HepG2 (cell line): Measurements from ENCODE around the gene PKP3. TPM values are rescaled to one million over a fixed set of nuclear protein-coding genes. Genes with fewer than 3 reads are reported as not detected.

Experiments used
- ATAC-seq: fragments of 200-7000 bp; cut with Tn5 transposase; 3 replicates; pipeline ENCODE4 v1.9.1; 2020; ENCODE audit warnings: mild to moderate bottlenecking, moderate library complexity
- BruUV-seq: library from RNA; stranded (reverse); fragments of 400-500 nt; replicated peaks from 2 replicates; lab custom pipeline; 2021; lab: Mats Ljungman, UMichigan
- CTCF ChIA-PET: fragments of 300-600 bp; formaldehyde crosslinking; extraction: SDS; loops from one replicate; lab custom pipeline; 2021; ENCODE audit warnings: low total read pairs, inconsistent platforms, low intra/inter-chr PET ratio; lab: Yijun Ruan, JAX
- POLR2A ChIA-PET: fragments of 350-600 bp; sonication (Branson Sonifier 250); formaldehyde crosslinking; loops from one replicate; lab custom pipeline; 2020; ENCODE audit warnings: antibody characterized with exemption, inconsistent platforms; lab: Yijun Ruan, JAX
- DNase-seq: peaks from one replicate; pipeline ENCODE4 v3.0.0-alpha.2; 2015; ENCODE audit warnings: low spot score
- FAIRE-seq: peaks from 3 replicates; lab custom pipeline; 2011; peaks lifted over from hg19 to GRCh38; lab: Jason Lieb, UNC
- H2AFZ ChIP-seq: one replicate; pipeline ENCODE4 v1.6.1; 2011; ENCODE audit warnings: low read length, inconsistent platforms
- H3K27ac ChIP-seq: fragments of 300-600 bp; 3 replicates; pipeline ENCODE4 v1.8.0; 2011; ENCODE audit warnings: mixed run types, mild to moderate bottlenecking, mixed read lengths, low read length, inconsistent platforms; ENCODE audit not compliant: insufficient read depth; ENCODE audit errors: extremely low read length
- H3K27me3 ChIP-seq, 2 experiments: fragments of 200-600 bp in 1 of 2; 2 replicates in 1 of 2; 3 replicates in 1 of 2; pipeline versions ENCODE4 v1.6.0 to v1.8.0; 2011; ENCODE audit warnings: low read length in 2 of 2, mild to moderate bottlenecking in 2 of 2, moderate library complexity in 2 of 2, inconsistent platforms in 1 of 2; ENCODE audit not compliant: insufficient read depth in 2 of 2, control insufficient read depth in 1 of 2
- H3K36me3 ChIP-seq, 2 experiments: fragments of 200-600 bp in 1 of 2; replicated peaks in 1 of 2; 2 replicates in 1 of 2; 3 replicates in 1 of 2; pipeline versions ENCODE4 v1.5.1 to v1.8.0; 2011; ENCODE audit warnings: low read length in 2 of 2, inconsistent platforms in 1 of 2; ENCODE audit not compliant: insufficient read depth in 2 of 2, control insufficient read depth in 1 of 2
- H3K4me1 ChIP-seq: 2 replicates; pipeline ENCODE4 v1.5.1; 2012; ENCODE audit warnings: low read length, inconsistent platforms; ENCODE audit not compliant: insufficient read depth
- H3K4me2 ChIP-seq: 2 replicates; pipeline ENCODE4 v1.6.0; 2011; ENCODE audit warnings: low read depth, low read length, inconsistent platforms
- H3K4me3 ChIP-seq, 3 experiments: fragments of 200-600 bp in 1 of 3; sonication (generic), shearing (Covaris generic) in 1 of 3; replicated peaks in 1 of 3; 2 replicates each; pipeline ENCODE4 v1.5.1; 2011 to 2016; ENCODE audit warnings: low read length in 3 of 3, inconsistent platforms in 2 of 3, low read depth in 2 of 3, mild to moderate bottlenecking in 2 of 3, control low read depth in 1 of 3, mixed read lengths in 1 of 3; ENCODE audit not compliant: insufficient read depth in 1 of 3
- H3K79me2 ChIP-seq: one replicate; pipeline ENCODE4 v1.6.1; 2011; ENCODE audit warnings: low read length, inconsistent platforms; ENCODE audit not compliant: insufficient read depth
- H3K9ac ChIP-seq: 2 replicates; pipeline ENCODE4 v1.6.0; 2011; ENCODE audit warnings: mild to moderate bottlenecking, low read depth, low read length, inconsistent platforms; ENCODE audit not compliant: insufficient read depth
- H3K9me3 ChIP-seq: 2 replicates; pipeline ENCODE4 v1.5.1; 2012; ENCODE audit warnings: mild to moderate bottlenecking, low read length
- H4K20me1 ChIP-seq: 2 replicates; pipeline ENCODE4 v1.6.0; 2011; ENCODE audit warnings: inconsistent platforms, mild to moderate bottlenecking, low read length, moderate library complexity; ENCODE audit not compliant: insufficient read depth
- KAT2B ChIP-seq: fragments of 150-350 bp; IDR thresholded peaks from 2 replicates; pipeline ENCODE4 v1.6.1; 2014; ENCODE audit warnings: low read depth, low read length, borderline replicate concordance
- NR2F1 ChIP-seq, 2 experiments: fragments of 450-650 bp in 1 of 2; formaldehyde crosslinking in 1 of 2; IDR thresholded peaks; 2 replicates each; pipeline versions ENCODE4 v1.5.0 to v1.6.1; 2016 to 2020; ENCODE audit warnings: mild to moderate bottlenecking in 1 of 2, missing compliant biosample characterization in 1 of 2, missing genetic modification reagents in 1 of 2, moderate library complexity in 1 of 2
- TSC22D2 ChIP-seq: sonication (generic); formaldehyde crosslinking; IDR thresholded peaks from 2 replicates; pipeline ENCODE4 v1.5.1; 2020; ENCODE audit warnings: missing genetic modification reagents, mild to moderate bottlenecking, borderline replicate concordance
- ZFP36L2 ChIP-seq: sonication (generic); formaldehyde crosslinking; IDR thresholded peaks from 2 replicates; pipeline ENCODE4 v1.4.0; 2020; ENCODE audit warnings: missing genetic modification reagents
- WGBS: methylation state at CpG from one replicate; pipeline ENCODE4 v1.1.6; 2017; ENCODE audit warnings: low lambda C conversion rate; 5-methylcytosine and 5-hydroxymethylcytosine counted together
- in situ Hi-C: cut with HindIII; loops from 2 replicates; pipeline ENCODE4 v1.10.0; 2017; ENCODE audit warnings: low pct_unique_long_range_greater_than_20kb; ENCODE audit not compliant: extremely low pct_ligation_motif_present
- intact Hi-C: fragments of 100-400 bp; cut with micrococcal nuclease; formaldehyde crosslinking; loops from one replicate; pipeline ENCODE4 v1.10.0; 2022; ENCODE audit not compliant: unreplicated experiment
- polyA plus RNA-seq, 8 experiments: library from polyadenylated mRNA; depleted of rRNA in 3 of 8; stranded (reverse) in 7 of 8; unstranded in 1 of 8; fragments of >200 nt; fragmentation: Illumina TruSeq in 4 of 8; extraction: Trizol in 4 of 8; gene quantifications; 2 replicates each; pipeline versions ENCODE4 v1.2.1 to v1.2.3, GENCODE V29; 2011 to 2016; ENCODE audit warnings: low read depth in 4 of 8, missing spikeins in 1 of 8, mixed read lengths in 1 of 8; ENCODE audit not compliant: insufficient read depth in 1 of 8
- total RNA-seq, 5 experiments: library from RNA; depleted of rRNA; stranded (reverse); fragments of >200 nt; fragmentation: Illumina TruSeq; extraction: Trizol; gene quantifications; 2 replicates each; pipeline ENCODE4 v1.2.3, GENCODE V29; 2016; ENCODE audit warnings: low read depth in 1 of 5
- TF ChIP-seq, protein P1 (sequence below): sonication (generic); formaldehyde crosslinking; IDR thresholded peaks from 2 replicates; pipeline ENCODE4 v1.4.0; 2020; ENCODE audit warnings: missing genetic modification reagents

The PKP3 gene
- total and polyA plus RNA-seq, 2 of the 13 experiments (the other 11 are each of a cell fraction or from before 2014, with no cell fraction given): 18.0 to 28.7 TPM

- no peak for TF ChIP-seq NR2F1 (CRISPR knock-in tag; IDR thresholded peaks at IDR 0.05)
- TF ChIP-seq KAT2B: no peak
- TF ChIP-seq ZFP36L2 (CRISPR knock-in tag): no peak
- TF ChIP-seq, protein P1, sequence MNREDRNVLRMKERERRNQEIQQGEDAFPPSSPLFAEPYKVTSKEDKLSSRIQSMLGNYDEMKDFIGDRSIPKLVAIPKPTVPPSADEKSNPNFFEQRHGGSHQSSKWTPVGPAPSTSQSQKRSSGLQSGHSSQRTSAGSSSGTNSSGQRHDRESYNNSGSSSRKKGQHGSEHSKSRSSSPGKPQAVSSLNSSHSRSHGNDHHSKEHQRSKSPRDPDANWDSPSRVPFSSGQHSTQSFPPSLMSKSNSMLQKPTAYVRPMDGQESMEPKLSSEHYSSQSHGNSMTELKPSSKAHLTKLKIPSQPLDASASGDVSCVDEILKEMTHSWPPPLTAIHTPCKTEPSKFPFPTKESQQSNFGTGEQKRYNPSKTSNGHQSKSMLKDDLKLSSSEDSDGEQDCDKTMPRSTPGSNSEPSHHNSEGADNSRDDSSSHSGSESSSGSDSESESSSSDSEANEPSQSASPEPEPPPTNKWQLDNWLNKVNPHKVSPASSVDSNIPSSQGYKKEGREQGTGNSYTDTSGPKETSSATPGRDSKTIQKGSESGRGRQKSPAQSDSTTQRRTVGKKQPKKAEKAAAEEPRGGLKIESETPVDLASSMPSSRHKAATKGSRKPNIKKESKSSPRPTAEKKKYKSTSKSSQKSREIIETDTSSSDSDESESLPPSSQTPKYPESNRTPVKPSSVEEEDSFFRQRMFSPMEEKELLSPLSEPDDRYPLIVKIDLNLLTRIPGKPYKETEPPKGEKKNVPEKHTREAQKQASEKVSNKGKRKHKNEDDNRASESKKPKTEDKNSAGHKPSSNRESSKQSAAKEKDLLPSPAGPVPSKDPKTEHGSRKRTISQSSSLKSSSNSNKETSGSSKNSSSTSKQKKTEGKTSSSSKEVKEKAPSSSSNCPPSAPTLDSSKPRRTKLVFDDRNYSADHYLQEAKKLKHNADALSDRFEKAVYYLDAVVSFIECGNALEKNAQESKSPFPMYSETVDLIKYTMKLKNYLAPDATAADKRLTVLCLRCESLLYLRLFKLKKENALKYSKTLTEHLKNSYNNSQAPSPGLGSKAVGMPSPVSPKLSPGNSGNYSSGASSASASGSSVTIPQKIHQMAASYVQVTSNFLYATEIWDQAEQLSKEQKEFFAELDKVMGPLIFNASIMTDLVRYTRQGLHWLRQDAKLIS (CRISPR knock-in tag): no peak
- TF ChIP-seq TSC22D2: no peak
- Histone ChIP-seq H3K27ac (no peak overlapping the region), H3K9ac (no peak overlapping the region), H4K20me1 (no peaks in the 10 kb centered on the region), H3K4me2 (no peak overlapping the region), H3K27me3 (no peaks in the 10 kb centered on the region), H3K36me3 (peaks cover 2 to 19% of the 10 kb centered on the region in 2 experiments; a peak in 3 of 5 replicates), H3K4me3 (no peak overlapping the region), H3K9me3 (no peaks in the 10 kb centered on the region), H3K4me1 (peaks cover 35% of the 10 kb centered on the region), H2AFZ (no peak overlapping the region), H3K79me2 (peaks cover 8% of the 10 kb centered on the region)
- BruUV-seq: no TSS peak
- no peak for FAIRE-seq
- DNase-seq: no peak
- in situ Hi-C loops: no loop called here
- intact Hi-C loops: no loop called here
- no peak for ATAC-seq
- CTCF ChIA-PET: no interaction called here
- POLR2A ChIA-PET: interaction anchor here (0.5 kb wide), 1 partner anchor 11 kb away, joined by 3 read pairs; no protein-coding TSS in a partner anchor
- over 99% methylated on average over 17 of the region's 20 CpGs for WGBS
These were observed 4.8 kb downstream of the PKP3 start for GRCh38 chr11:398826-399225.
